B cell (primary cell): Measurements from ENCODE around the gene ZNF407. TPM values are rescaled to one million over a fixed set of nuclear protein-coding genes. Genes with fewer than 3 reads are reported as not detected.

Experiments used
- ATAC-seq: fragments of 200-7000 bp; cut with Tn5 transposase; one replicate; pipeline ENCODE4 v1.10.0; 2021; ENCODE audit warnings: low read depth, mild to moderate bottlenecking, moderate number of reproducible peaks, moderate library complexity
- CTCF ChIA-PET: fragments of 350-600 bp; sonication (Branson Sonifier 250); formaldehyde crosslinking; loops from one replicate; lab custom pipeline; 2021; ENCODE audit warnings: antibody characterized with exemption, inconsistent platforms; lab: Charles Lee
- POLR2A ChIA-PET: fragments of 350-600 bp; sonication (Branson Sonifier 250); formaldehyde crosslinking; loops from one replicate; lab custom pipeline; 2021; ENCODE audit warnings: antibody characterized with exemption; lab: Charles Lee
- DNase-seq: peaks from one replicate; pipeline ENCODE4 v3.0.0; 2013
- H2AFZ ChIP-seq: 2 replicates; pipeline ENCODE4 v1.6.1; 2012; ENCODE audit warnings: mild to moderate bottlenecking, low read depth, low read length; ENCODE audit not compliant: insufficient read depth, poor library complexity, severe bottlenecking
- H3K27ac ChIP-seq, 2 donors: 1 replicate in 1 of 2; 2 replicates in 1 of 2; pipeline ENCODE4 v1.5.1; 2012 to 2013; ENCODE audit warnings: low read length in 2 of 2, mild to moderate bottlenecking in 2 of 2, moderate library complexity in 1 of 2
- H3K27me3 ChIP-seq, 4 experiments: fragments of 200-600 bp in 1 of 4; sonication (generic) in 1 of 4; replicated peaks in 1 of 4; 1 replicate in 2 of 4; 2 replicates in 2 of 4; pipeline versions ENCODE4 v1.6.1 to v1.7.0; 2013 to 2016; ENCODE audit warnings: low read length in 3 of 4, mild to moderate bottlenecking in 2 of 4, mixed read lengths in 1 of 4, moderate library complexity in 1 of 4; ENCODE audit not compliant: insufficient read depth in 4 of 4, control insufficient read depth in 3 of 4; ENCODE audit errors: control extremely low read depth in 1 of 4
- H3K36me3 ChIP-seq, 2 experiments: replicated peaks in 1 of 2; 1 replicate in 1 of 2; 2 replicates in 1 of 2; pipeline versions ENCODE4 v1.6.1 to v1.7.1; 2013; ENCODE audit warnings: low read length in 1 of 2; ENCODE audit not compliant: insufficient read depth in 2 of 2, control insufficient read depth in 1 of 2; ENCODE audit errors: control extremely low read depth in 1 of 2, extremely low read depth in 1 of 2
- H3K4me1 ChIP-seq, 2 donors: fragments of 200-600 bp in 1 of 2; sonication (generic) in 1 of 2; 1 replicate in 1 of 2; 2 replicates in 1 of 2; pipeline versions ENCODE4 v1.5.1 to v1.6.1; 2013 to 2017; ENCODE audit warnings: low read length in 2 of 2; ENCODE audit not compliant: control insufficient read depth in 2 of 2, insufficient read depth in 2 of 2
- H3K4me2 ChIP-seq: replicated peaks from 2 replicates; pipeline ENCODE3; 2012; ENCODE audit warnings: mild to moderate bottlenecking, low read depth, low read length; ENCODE audit not compliant: poor library complexity, severe bottlenecking
- H3K4me3 ChIP-seq, 5 experiments: fragments of 200-600 bp in 1 of 5; sonication (generic) in 1 of 5; 1 replicate in 3 of 5; 2 replicates in 2 of 5; pipeline versions ENCODE4 v1.5.1 to v1.7.0; 2011 to 2016; ENCODE audit warnings: low read length in 4 of 5, mild to moderate bottlenecking in 4 of 5, low read depth in 2 of 5, control low read depth in 1 of 5, moderate library complexity in 1 of 5; ENCODE audit not compliant: insufficient read depth in 1 of 5; ENCODE audit errors: control extremely low read depth in 1 of 5, extremely low read depth in 1 of 5
- H3K79me2 ChIP-seq: fragments of 200-600 bp; sonication (generic); one replicate; pipeline ENCODE4 v1.6.0; 2016; ENCODE audit warnings: low read length; ENCODE audit not compliant: control insufficient read depth, insufficient read depth
- H3K9ac ChIP-seq: fragments of 200-600 bp; sonication (generic); 2 replicates; pipeline ENCODE4 v1.6.1; 2017; ENCODE audit warnings: mild to moderate bottlenecking, low read length, moderate library complexity
- H3K9me3 ChIP-seq, 3 donors: one replicate each; pipeline versions ENCODE4 v1.6.1 to v1.7.1; 2013; ENCODE audit warnings: low read length in 2 of 3; ENCODE audit not compliant: control insufficient read depth in 2 of 3, insufficient read depth in 1 of 3; ENCODE audit errors: control extremely low read depth in 1 of 3
- H4K20me1 ChIP-seq: 2 replicates; pipeline ENCODE4 v1.6.0; 2012; ENCODE audit warnings: mild to moderate bottlenecking, low read length; ENCODE audit not compliant: insufficient read depth, control insufficient read depth, poor library complexity, severe bottlenecking
- H3K27ac Mint-ChIP-seq: one replicate; pipeline ENCODE4 v1.8.0; 2021; ENCODE audit warnings: mixed read lengths
- H3K27me3 Mint-ChIP-seq: one replicate; pipeline ENCODE4 v1.8.0; 2021; ENCODE audit warnings: mixed read lengths
- H3K4me1 Mint-ChIP-seq: one replicate; pipeline ENCODE4 v1.8.0; 2021; ENCODE audit warnings: mixed read lengths
- H3K4me3 Mint-ChIP-seq: one replicate; pipeline ENCODE4 v1.8.0; 2021; ENCODE audit warnings: mixed read lengths
- H3K9me3 Mint-ChIP-seq: one replicate; pipeline ENCODE4 v1.8.0; 2022; ENCODE audit warnings: mixed read lengths; ENCODE audit not compliant: insufficient read depth
- EZH2 ChIP-seq: IDR thresholded peaks from 2 replicates; pipeline ENCODE4 v1.6.1; 2012; ENCODE audit warnings: borderline replicate concordance, low read depth, mild to moderate bottlenecking, moderate library complexity, low read length; ENCODE audit not compliant: insufficient read depth, poor library complexity, severe bottlenecking
- WGBS: methylation state at CpG from one replicate; pipeline ENCODE4 v1.1.5; 2013; ENCODE audit warnings: missing lambda C conversion rate; ENCODE audit not compliant: insufficient coverage; 5-methylcytosine and 5-hydroxymethylcytosine counted together
- intact Hi-C: fragments of 100-400 bp; cut with micrococcal nuclease; formaldehyde crosslinking; loops from one replicate; pipeline ENCODE4 v1.10.0; 2022
- polyA plus RNA-seq: library from polyadenylated mRNA; depleted of rRNA; stranded (reverse); fragments of >200 nt; gene quantifications from 2 replicates; pipeline ENCODE4 v1.2.3, GENCODE V29; 2012
- total RNA-seq, 2 donors: library from RNA; stranded (reverse); fragments of 120-200 nt in 1 of 2; gene quantifications; 1 replicate in 1 of 2; 2 replicates in 1 of 2; pipeline versions ENCODE4 v1.2.3 to v1.2.4, GENCODE V29; 2013 to 2022
- TF ChIP-seq, protein P1 (sequence below): fragments of 200-600 bp; IDR thresholded peaks from one replicate; pipeline ENCODE4 v1.8.0; 2022; ENCODE audit warnings: antibody characterized with exemption, mild to moderate bottlenecking

Gene ZNF407
- total and polyA plus RNA-seq, 2 donors (not counting 1 experiment from before 2014, with no cell fraction given) = 4.5 to 37.1 TPM

DNA sequence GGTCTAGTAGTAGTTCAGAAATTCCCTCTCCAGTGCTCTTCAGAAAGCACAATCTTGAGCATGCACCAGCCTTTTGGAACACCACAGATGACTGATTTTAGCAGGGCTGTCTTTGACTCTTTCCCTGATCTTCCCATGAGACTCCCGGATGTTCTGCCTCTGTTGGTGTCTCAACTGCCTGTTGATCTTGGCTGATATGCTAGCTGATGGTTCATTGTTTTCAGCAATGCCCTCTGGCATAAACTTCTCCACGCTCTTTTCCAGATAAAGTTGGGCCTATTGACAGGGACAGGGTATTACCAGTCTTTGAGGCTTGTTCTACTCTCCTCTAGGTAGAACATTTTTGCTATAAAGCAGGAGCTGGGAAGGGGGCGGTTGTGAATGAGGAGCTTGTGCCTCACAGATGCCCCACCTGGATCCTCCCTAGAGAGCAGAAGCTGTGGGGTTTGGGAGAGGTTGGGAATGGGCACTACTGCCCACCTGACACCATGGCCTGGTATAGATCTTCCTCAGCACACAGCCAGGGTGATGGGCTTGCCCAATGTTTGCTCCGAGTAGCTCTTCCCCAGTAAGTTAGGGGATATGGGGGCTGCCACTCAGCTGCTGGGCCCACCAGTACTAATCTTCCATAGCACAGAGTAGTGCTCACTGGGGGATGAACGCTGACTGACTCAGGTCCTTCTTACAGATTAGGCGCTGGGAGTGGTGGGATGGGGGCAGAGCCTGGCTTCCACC, 500.0 kb downstream of the ZNF407 start:
- POLR2A ChIA-PET = no interaction called here
- CTCF ChIA-PET = no interaction called here

More for the DNA sequence above, 500.0 kb downstream of the ZNF407 start:
- H3K9me3 ChIP-seq = peaks cover 3 to 14% (median 11%) of the 10 kb centered on the region in 3 donors
- Mint-ChIP-seq H3K27me3 (peaks cover 11% of the 10 kb centered on the region), H3K9me3 (peaks cover 14% of the 10 kb centered on the region), H3K4me3 (no peak overlapping the region), H3K27ac (no peak overlapping the region), H3K4me1 (no peaks in the 10 kb centered on the region)
- intact Hi-C loops = no loop called here
- no peak overlapping the region for H3K9ac ChIP-seq
- ATAC-seq (no peak), DNase-seq (no peak)
- no peaks in the 10 kb centered on the region for H3K79me2 ChIP-seq
- H3K4me3 ChIP-seq = no peak overlapping the region
- no peak overlapping the region for H3K27ac ChIP-seq
- no peaks in the 10 kb centered on the region for H3K36me3 ChIP-seq
- TF ChIP-seq, protein P1, sequence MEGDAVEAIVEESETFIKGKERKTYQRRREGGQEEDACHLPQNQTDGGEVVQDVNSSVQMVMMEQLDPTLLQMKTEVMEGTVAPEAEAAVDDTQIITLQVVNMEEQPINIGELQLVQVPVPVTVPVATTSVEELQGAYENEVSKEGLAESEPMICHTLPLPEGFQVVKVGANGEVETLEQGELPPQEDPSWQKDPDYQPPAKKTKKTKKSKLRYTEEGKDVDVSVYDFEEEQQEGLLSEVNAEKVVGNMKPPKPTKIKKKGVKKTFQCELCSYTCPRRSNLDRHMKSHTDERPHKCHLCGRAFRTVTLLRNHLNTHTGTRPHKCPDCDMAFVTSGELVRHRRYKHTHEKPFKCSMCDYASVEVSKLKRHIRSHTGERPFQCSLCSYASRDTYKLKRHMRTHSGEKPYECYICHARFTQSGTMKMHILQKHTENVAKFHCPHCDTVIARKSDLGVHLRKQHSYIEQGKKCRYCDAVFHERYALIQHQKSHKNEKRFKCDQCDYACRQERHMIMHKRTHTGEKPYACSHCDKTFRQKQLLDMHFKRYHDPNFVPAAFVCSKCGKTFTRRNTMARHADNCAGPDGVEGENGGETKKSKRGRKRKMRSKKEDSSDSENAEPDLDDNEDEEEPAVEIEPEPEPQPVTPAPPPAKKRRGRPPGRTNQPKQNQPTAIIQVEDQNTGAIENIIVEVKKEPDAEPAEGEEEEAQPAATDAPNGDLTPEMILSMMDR = no peak
- no peak for TF ChIP-seq EZH2
- WGBS = 100% methylated on average over 3 of the region's 6 CpGs
- H3K4me1 ChIP-seq = no peaks in the 10 kb centered on the region
- no peaks in the 10 kb centered on the region for H4K20me1 ChIP-seq
- no peak overlapping the region for H2AFZ ChIP-seq
- peaks cover 0 to 7% (median 0%) of the 10 kb centered on the region in 4 experiments for H3K27me3 ChIP-seq
- no peak overlapping the region for H3K4me2 ChIP-seq
